Calu3 (cell line): ENCODE measurements around the gene AK2. TPM values are rescaled to one million over a fixed set of nuclear protein-coding genes. Genes with fewer than 3 reads are reported as not detected.
"Not testable (repeated sequence)": the region's sequence is repeated elsewhere in the genome, so short reads cannot be mapped to it uniquely, and the experiment has no call there.

Experiments
- BruUV-seq: library from RNA; stranded (reverse); fragments of 400-500 nt; replicated peaks from 2 replicates; lab custom pipeline; 2021; lab: Mats Ljungman, UMichigan
- CTCF ChIA-PET: fragments of 300-600 bp; sonication (Branson Sonifier 250); formaldehyde crosslinking; loops from one replicate; lab custom pipeline; 2022; ENCODE audit warnings: antibody characterized with exemption; lab: Charles Lee
- DNase-seq: peaks from one replicate; pipeline ENCODE4 v3.0.0; 2022
- H3K27ac Mint-ChIP-seq: one replicate; pipeline ENCODE4 v1.8.0; 2022; ENCODE audit warnings: mixed read lengths; ENCODE audit not compliant: unreplicated experiment
- H3K27me3 Mint-ChIP-seq: one replicate; pipeline ENCODE4 v1.8.0; 2022; ENCODE audit warnings: mixed read lengths; ENCODE audit not compliant: unreplicated experiment
- H3K36me3 Mint-ChIP-seq: one replicate; pipeline ENCODE4 v1.8.0; 2022; ENCODE audit warnings: mild to moderate bottlenecking, moderate library complexity, mixed read lengths; ENCODE audit not compliant: insufficient read depth, unreplicated experiment
- H3K4me1 Mint-ChIP-seq: one replicate; pipeline ENCODE4 v1.8.0; 2022; ENCODE audit warnings: mild to moderate bottlenecking, low read depth, mixed read lengths; ENCODE audit not compliant: unreplicated experiment
- H3K4me3 Mint-ChIP-seq: one replicate; pipeline ENCODE4 v1.8.0; 2022; ENCODE audit warnings: mild to moderate bottlenecking, low read depth, moderate library complexity, mixed read lengths; ENCODE audit not compliant: unreplicated experiment
- H3K9me3 Mint-ChIP-seq: one replicate; pipeline ENCODE4 v1.8.0; 2022; ENCODE audit warnings: low read depth, mixed read lengths; ENCODE audit not compliant: unreplicated experiment
- intact Hi-C: fragments of 100-400 bp; cut with micrococcal nuclease; formaldehyde crosslinking; loops from one replicate; pipeline ENCODE4 v1.10.0; 2022; ENCODE audit not compliant: unreplicated experiment
- total RNA-seq: library from RNA; stranded (reverse); gene quantifications from 2 replicates; pipeline ENCODE4 v1.2.3, GENCODE V29; 2022
- TF ChIP-seq, protein P1 (sequence below): fragments of 200-600 bp; IDR thresholded peaks from one replicate; pipeline ENCODE4 v1.8.0; 2022; ENCODE audit warnings: antibody characterized with exemption; ENCODE audit not compliant: unreplicated experiment

AK2 gene
- total RNA-seq, 1 experiment from 2014 or later = 226 TPM

DNA sequence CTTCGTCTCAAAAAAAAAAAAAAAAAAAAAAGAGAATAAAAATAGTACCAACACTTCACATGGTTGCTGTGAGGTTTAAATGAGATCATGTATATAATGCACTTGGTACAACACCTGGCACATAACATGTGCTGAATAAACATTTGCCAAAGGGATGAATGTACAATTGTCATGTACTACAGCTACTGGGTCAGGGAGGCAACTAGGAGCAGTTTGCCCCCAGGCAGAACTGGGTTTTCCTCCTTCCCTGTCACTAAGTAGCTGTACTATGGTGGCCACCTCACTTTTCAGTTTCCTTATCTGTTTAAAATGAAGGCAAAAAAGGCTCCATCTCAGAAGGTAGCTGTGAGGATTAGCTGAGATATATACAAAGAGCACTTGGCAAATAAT lies 11.5 kb downstream of the AK2 start:
- BruUV-seq = no TSS peak
- H3K9me3 Mint-ChIP-seq = no peaks in the 10 kb centered on the region
- DNase-seq = no peak
- intact Hi-C loops = no loop called here
- H3K27ac Mint-ChIP-seq = no peak overlapping the region
- no peak overlapping the region for H3K4me3 Mint-ChIP-seq
- peaks cover 11% of the 10 kb centered on the region for H3K4me1 Mint-ChIP-seq
- TF ChIP-seq, protein P1, sequence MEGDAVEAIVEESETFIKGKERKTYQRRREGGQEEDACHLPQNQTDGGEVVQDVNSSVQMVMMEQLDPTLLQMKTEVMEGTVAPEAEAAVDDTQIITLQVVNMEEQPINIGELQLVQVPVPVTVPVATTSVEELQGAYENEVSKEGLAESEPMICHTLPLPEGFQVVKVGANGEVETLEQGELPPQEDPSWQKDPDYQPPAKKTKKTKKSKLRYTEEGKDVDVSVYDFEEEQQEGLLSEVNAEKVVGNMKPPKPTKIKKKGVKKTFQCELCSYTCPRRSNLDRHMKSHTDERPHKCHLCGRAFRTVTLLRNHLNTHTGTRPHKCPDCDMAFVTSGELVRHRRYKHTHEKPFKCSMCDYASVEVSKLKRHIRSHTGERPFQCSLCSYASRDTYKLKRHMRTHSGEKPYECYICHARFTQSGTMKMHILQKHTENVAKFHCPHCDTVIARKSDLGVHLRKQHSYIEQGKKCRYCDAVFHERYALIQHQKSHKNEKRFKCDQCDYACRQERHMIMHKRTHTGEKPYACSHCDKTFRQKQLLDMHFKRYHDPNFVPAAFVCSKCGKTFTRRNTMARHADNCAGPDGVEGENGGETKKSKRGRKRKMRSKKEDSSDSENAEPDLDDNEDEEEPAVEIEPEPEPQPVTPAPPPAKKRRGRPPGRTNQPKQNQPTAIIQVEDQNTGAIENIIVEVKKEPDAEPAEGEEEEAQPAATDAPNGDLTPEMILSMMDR = no peak
- H3K36me3 Mint-ChIP-seq = peaks cover 42% of the 10 kb centered on the region
- no peaks in the 10 kb centered on the region for H3K27me3 Mint-ChIP-seq
- CTCF ChIA-PET = interaction anchor here (1.7 kb wide), 1 partner anchor 10 kb away, joined by 3 read pairs; no protein-coding TSS in a partner anchor

GRCh38 chr1:33024430-33025179 lies 12.1 kb downstream of the AK2 start:
- H3K27me3 Mint-ChIP-seq, H3K9me3 Mint-ChIP-seq, intact Hi-C loops, H3K27ac Mint-ChIP-seq, BruUV-seq, DNase-seq, H3K4me3 Mint-ChIP-seq: not testable (repeated sequence)
- CTCF ChIA-PET = interaction anchor here (1.0 to 1.7 kb wide), 2 partner anchors 10 to 16 kb away, joined by 3 read pairs; no protein-coding TSS in a partner anchor
- Mint-ChIP-seq H3K36me3 (peaks cover 38% of the 10 kb centered on the region), H3K4me1 (peaks cover 11% of the 10 kb centered on the region)

GRCh38 chr1:33022650-33023200 lies 14.0 kb downstream of the AK2 start:
- CTCF ChIA-PET = interaction anchor here (0.9 kb wide), 1 partner anchor 64 kb away, joined by 4 read pairs; no protein-coding TSS in a partner anchor
- H3K9me3 Mint-ChIP-seq = no peaks in the 10 kb centered on the region
- peaks cover 41% of the 10 kb centered on the region for H3K36me3 Mint-ChIP-seq
- no peak overlapping the region for H3K4me3 Mint-ChIP-seq
- intact Hi-C loops = no loop called here
- BruUV-seq = no TSS peak
- no peak for DNase-seq
- H3K27ac Mint-ChIP-seq = no peak overlapping the region
- peaks cover 11% of the 10 kb centered on the region for H3K4me1 Mint-ChIP-seq
- H3K27me3 Mint-ChIP-seq = no peaks in the 10 kb centered on the region
- TF ChIP-seq, protein P1 = no peak

- H3K4me3 Mint-ChIP-seq = no peak overlapping the region
- DNase-seq = no peak
- TF ChIP-seq, protein P1 = no peak
Measured at GRCh38 chr1:33021567-33022431, 14.9 kb downstream of the AK2 start.

More at GRCh38 chr1:33021567-33022431, 14.9 kb downstream of the AK2 start:
- intact Hi-C loops = no loop called here
- no peaks in the 10 kb centered on the region for H3K27me3 Mint-ChIP-seq
- peaks cover 45% of the 10 kb centered on the region for H3K36me3 Mint-ChIP-seq
- no peak overlapping the region for H3K27ac Mint-ChIP-seq
- H3K4me1 Mint-ChIP-seq = peaks cover 11% of the 10 kb centered on the region
- CTCF ChIA-PET = no interaction called here
- H3K9me3 Mint-ChIP-seq = no peaks in the 10 kb centered on the region
- BruUV-seq = no TSS peak
